HG03159 (cell line): ENCODE data around the gene ANP32E.
"Not testable (repeated sequence)": the region's sequence is repeated elsewhere in the genome, so short reads cannot be mapped to it uniquely, and the experiment has no call there.

Experiments
- ATAC-seq: cut with Tn5 transposase; IDR thresholded peaks from one replicate; pipeline ENCODE4 v1.9.1; 2021; ENCODE audit warnings: mild to moderate bottlenecking, moderate library complexity; ENCODE audit not compliant: unreplicated experiment

Gene ANP32E

GRCh38 chr1:150257624-150258585, 22.0 kb upstream of the ANP32E start, which contains the start of gene CA14:
Gene CA14, plus strand, starts transcription at chr1:150257774. Its CDS starts 355 bp downstream, at chr1:150258129.
- ATAC-seq = no peak

GRCh38 chr1:150256554-150257341, 20.8 kb upstream of the ANP32E start:
- no peak for ATAC-seq

- ATAC-seq = no peak
Measured at GRCh38 chr1:150256198-150256553, 20.3 kb upstream of the ANP32E start.

- ATAC-seq = no peak
Measured at GRCh38 chr1:150249936-150250335, 14.0 kb upstream of the ANP32E start.

- no peak for ATAC-seq
Measured at GRCh38 chr1:150243003-150243402, 7.1 kb upstream of the ANP32E start.

DNA sequence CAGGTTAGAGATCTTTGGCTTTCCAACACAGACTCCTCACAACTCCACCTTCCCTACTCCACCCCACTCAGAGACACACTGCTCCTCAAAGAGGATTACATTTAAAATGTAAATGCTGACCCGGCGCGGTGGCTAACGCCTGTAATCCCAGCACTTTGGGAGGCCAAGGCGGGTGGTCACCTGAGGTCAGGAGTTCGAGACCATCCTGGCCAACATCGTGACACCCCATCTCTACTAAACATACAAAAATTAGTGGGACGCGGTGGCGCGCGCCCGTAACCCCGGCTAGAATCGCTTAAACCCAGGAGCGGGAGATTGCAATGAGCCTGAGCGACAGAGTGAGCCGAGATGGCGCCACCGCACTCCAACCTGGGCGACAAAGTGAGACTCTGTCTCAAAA, 1.8 kb upstream of the ANP32E start:
- no peak for ATAC-seq

DNA sequence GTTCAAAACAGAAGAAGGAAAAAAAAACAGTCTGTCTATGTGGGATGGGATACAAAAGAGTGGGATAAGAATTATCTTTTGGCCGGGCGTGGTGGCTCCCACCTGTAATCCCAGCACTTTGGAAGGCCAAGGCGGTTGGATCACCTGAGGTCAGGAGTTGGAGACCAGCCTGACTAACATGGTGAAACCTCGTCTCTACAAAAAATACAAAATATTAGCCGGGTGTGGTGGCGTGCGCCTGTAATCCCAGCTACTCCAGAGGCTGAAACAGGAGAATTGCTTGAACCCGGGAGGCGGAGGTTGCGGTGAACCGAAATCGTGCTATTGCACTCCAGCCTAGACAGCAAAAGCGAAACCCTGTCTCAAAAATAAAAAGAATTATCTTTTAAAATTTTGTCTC, 1.3 kb upstream of the ANP32E start:
- ATAC-seq = not testable (repeated sequence)

DNA sequence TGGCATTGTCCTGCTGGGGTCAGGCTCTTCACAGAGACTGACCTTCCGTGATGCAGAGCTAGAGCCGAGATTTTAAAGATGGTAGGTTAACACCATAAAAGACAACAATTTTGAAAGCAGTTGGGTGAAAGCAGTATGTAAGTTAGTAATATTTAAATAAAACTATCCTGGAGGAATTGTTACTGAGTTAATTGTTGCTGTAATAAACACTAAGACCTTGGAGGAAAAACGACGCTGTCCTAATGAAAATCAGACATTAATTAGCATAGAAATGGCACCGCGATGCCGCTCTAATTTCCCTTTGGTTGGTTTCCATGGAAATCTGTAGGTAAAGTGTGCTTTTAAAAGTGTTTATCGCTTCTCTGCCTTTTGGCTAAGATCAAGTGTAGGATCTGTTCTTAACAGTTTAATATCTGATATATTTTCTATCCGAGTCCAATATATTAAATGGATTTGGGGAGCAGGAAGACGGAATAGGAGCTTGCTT, 745 bp upstream of the ANP32E start:
- ATAC-seq = no peak

DNA sequence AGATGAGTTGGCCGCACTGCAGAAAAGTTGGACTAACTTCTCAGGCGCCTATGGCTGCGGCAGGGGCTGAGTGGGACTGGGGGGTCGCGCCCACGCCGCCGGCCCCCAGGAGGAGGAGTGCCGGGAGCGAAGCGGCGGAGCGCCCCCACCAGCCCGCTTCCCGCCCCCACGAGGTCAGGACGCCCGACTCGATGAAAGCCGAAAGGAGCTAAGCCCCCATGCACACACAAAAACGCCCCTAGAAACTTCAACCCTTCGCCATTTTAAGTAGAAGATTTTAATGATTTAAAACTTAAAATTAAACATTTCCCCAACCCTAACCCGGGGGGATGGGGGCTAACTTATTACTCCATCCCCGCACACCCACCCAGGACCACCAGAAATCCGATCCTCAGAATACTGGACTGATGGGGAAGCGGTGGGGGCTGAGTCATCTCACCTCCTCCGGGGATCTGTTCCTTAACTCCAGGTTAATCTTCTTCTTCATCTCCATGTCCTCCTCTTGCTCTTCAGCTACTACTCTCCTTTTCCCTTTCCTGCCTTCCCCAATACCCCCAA, 539 bp downstream of the ANP32E start:
- peak; percentile 1 for ATAC-seq

DNA sequence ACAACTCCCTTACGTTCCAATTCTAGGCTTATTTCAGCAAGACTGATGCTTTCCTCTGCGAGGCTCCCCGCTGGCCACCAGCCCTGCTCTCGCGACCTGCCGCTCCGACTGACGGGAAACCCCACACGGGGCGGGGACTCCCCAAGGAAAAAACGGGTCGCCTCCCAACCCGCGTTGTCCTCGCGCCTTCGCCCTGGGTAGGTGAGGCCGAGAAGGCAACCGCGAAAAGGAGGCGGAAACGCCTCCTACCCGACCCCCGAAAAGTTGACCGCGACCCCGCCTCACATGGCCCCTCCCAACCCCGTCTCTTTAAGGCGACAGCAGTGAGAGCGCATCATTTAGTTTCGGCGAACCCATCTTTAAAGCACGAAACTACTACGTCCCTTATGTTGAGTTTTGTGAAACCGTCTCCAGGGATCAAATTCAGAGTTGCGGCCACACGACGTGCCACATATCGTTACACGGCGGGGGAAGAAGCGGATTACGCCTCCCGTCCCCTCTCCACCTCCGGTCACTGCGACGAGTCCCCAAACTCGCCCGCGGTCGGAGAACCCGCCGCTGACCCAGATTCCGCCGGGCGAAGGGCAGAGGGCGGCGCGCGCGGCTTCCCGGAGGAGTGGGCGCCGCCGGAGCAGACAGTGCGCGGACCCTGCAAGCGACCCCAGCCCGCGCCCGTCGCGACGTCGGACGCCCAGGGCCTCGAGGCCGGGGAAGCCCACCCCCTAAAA, 1.2 kb downstream of the ANP32E start:
- peak; percentile 39 for ATAC-seq

DNA sequence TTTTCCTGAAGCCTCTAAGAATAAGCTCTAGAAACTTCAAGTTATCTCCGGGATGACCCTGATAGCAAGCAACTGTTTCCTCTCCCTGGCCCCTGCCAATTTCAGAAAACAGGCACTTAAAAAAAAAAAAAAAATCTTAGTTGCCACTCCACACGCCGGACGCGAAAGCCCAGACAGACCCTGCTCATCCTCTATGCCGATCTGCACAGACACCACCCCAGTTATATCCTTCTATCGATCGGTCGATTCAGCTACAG, 1.7 kb downstream of the ANP32E start:
- no peak for ATAC-seq

GRCh38 chr1:150233359-150234308, 2.3 kb downstream of the ANP32E start:
- no peak for ATAC-seq

GRCh38 chr1:150232921-150233320, 3.0 kb downstream of the ANP32E start:
- ATAC-seq = not testable (repeated sequence)

GRCh38 chr1:150228246-150228645, 7.7 kb downstream of the ANP32E start:
- ATAC-seq = not testable (repeated sequence)

- ATAC-seq = no peak
Measured at GRCh38 chr1:150227228-150227627, 8.7 kb downstream of the ANP32E start.

DNA sequence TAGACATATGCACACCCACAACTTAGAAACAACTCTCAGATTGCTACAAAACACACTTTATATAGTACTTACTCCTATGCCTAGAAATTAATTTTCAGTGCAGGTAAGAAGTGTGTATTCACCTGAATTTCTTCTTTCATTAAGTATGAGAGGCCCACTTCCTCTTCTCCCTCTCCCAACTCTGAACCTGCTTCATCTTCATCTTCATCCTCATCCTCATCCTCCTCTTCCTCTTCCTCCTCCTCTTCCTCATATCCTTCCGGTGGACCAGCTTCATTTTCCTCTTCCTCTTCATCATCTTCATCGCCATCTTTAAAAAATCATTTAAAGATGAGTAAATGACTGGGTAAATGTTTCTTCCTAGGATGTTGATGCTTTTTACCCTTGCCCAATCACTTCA, 9.4 kb downstream of the ANP32E start:
- ATAC-seq = no peak

DNA sequence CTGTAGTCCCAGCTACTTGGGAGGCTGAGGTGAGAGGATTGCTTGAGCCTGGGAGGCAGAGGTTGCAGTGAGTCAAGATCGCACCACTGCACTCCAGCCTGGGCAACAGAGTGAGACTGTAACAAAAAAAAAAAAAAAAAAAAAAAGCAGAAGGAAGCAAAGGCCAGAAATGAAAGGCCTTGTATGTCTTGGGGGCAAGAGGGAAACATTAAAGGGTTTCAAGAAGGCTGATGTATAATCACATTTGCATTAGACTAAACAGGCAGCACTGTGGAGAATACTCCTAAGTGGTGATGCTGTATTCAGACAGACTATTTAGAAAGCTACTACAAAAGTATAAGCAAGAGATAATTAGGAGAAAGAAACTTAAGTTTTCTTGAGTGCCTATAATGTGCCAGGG, 10.4 kb downstream of the ANP32E start:
- no peak for ATAC-seq

- ATAC-seq = no peak
Measured at GRCh38 chr1:150224983-150225382, 10.9 kb downstream of the ANP32E start.

GRCh38 chr1:150221552-150221951, 14.4 kb downstream of the ANP32E start:
- no peak for ATAC-seq

- not testable (repeated sequence) for ATAC-seq
Measured at GRCh38 chr1:150215855-150216254, 20.1 kb downstream of the ANP32E start.
